Left lung (tissue), 10 donors: ENCODE measurements around the gene PDS5A. TPM values are rescaled to one million over a fixed set of nuclear protein-coding genes. Genes with fewer than 3 reads are reported as not detected.
A peak's percentile ranks its signal among the peaks of the same experiment; 100 is the strongest.
"Not testable (repeated sequence)": the region's sequence is repeated elsewhere in the genome, so short reads cannot be mapped to it uniquely, and the experiment has no call there.

ENCODE experiments used
- ATAC-seq: fragments of 200-7000 bp; cut with Tn5 transposase; one replicate; pipeline ENCODE4 v1.9.1; 2020; ENCODE audit warnings: moderate library complexity
- DNase-seq, 4 donors: peaks; one replicate each; pipeline ENCODE4 v3.0.0-alpha.2; 2013 to 2020
- H3K27ac ChIP-seq, 2 donors: fragments of 200-600 bp; sonication (generic) in 1 of 2; one replicate each; pipeline versions ENCODE4 v1.5.0 to v1.8.0; 2020 to 2021
- H3K27me3 ChIP-seq, 2 donors: fragments of 200-600 bp; sonication (generic) in 1 of 2; one replicate each; pipeline versions ENCODE4 v1.5.0 to v1.8.0; 2020 to 2021
- H3K36me3 ChIP-seq, 2 donors: fragments of 200-600 bp; sonication (generic) in 1 of 2; one replicate each; pipeline versions ENCODE4 v1.5.0 to v1.8.0; 2020 to 2021
- H3K4me1 ChIP-seq, 2 donors: fragments of 200-600 bp; one replicate each; pipeline ENCODE4 v1.8.0; 2021
- H3K4me3 ChIP-seq, 2 donors: fragments of 200-600 bp; sonication (generic) in 1 of 2; one replicate each; pipeline versions ENCODE4 v1.5.0 to v1.8.0; 2020 to 2021; ENCODE audit warnings: mild to moderate bottlenecking in 1 of 2
- H3K9me3 ChIP-seq, 2 donors: fragments of 200-600 bp; sonication (generic) in 1 of 2; one replicate each; pipeline versions ENCODE4 v1.5.0 to v1.8.0; 2020 to 2021
- intact Hi-C, 2 donors: fragments of 100-400 bp; cut with DNase I; formaldehyde crosslinking; loops; one replicate each; pipeline versions ENCODE4 v1.11.2 to v1.14.2; 2022
- polyA plus RNA-seq, 6 donors: library from polyadenylated mRNA; unstranded; fragments of 120-200 nt; gene quantifications; one replicate each; pipeline ENCODE4 v1.2.1, GENCODE V29; 2013; ENCODE audit not compliant: insufficient read length in 6 of 6
- total RNA-seq, 2 donors: library from RNA; stranded (reverse); fragmentation: NEBNext Ultra II Directional; extraction: Animal tissue kit (Norgen Biotek cat#: 25700); gene quantifications; one replicate each; pipeline ENCODE4 v1.2.1, GENCODE V29; 2021
- TF ChIP-seq, protein P1 (sequence below), 2 donors: fragments of 200-600 bp; sonication (generic) in 1 of 2; IDR thresholded peaks; one replicate each; pipeline versions ENCODE4 v1.5.0 to v1.8.0; 2021; ENCODE audit warnings: antibody characterized with exemption in 2 of 2
- donor health status: DM: no; HTN: yes; CAD: no.
- donor health status: DM: no; HTN: no; CAD: no.

Gene PDS5A
- total and polyA plus RNA-seq, 8 donors = 66.4 to 82.1 (median 72.3) TPM

DNA sequence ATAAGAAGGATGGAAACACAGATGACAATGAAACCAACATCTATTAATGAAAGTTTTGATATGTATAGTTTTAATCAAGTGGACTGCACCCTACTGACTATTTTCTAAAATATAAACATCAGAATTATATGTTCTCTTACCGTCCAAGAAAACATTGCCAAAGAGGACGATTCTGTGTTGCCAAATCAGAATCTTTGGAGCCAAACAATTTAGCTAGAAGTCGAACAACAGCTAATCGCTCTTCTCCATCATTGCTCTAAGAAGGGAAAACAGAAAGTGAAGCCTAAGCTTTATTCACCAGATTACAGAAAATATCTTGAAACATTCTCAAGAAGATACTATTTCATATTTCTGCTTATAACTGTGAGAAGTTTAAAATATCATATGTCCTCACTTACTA is 64.2 kb downstream of the PDS5A start:
- Histone ChIP-seq H3K4me1 (no peaks in the 10 kb centered on the region), H3K9me3 (no peaks in the 10 kb centered on the region), H3K27me3 (no peaks in the 10 kb centered on the region), H3K36me3 (peaks cover 0 to 95% of the 10 kb centered on the region in 2 donors), H3K27ac (no peak overlapping the region), H3K4me3 (no peak overlapping the region)
- ATAC-seq (no peak), DNase-seq (peak in 1 of 4 donors; percentile 35)
- TF ChIP-seq, protein P1, sequence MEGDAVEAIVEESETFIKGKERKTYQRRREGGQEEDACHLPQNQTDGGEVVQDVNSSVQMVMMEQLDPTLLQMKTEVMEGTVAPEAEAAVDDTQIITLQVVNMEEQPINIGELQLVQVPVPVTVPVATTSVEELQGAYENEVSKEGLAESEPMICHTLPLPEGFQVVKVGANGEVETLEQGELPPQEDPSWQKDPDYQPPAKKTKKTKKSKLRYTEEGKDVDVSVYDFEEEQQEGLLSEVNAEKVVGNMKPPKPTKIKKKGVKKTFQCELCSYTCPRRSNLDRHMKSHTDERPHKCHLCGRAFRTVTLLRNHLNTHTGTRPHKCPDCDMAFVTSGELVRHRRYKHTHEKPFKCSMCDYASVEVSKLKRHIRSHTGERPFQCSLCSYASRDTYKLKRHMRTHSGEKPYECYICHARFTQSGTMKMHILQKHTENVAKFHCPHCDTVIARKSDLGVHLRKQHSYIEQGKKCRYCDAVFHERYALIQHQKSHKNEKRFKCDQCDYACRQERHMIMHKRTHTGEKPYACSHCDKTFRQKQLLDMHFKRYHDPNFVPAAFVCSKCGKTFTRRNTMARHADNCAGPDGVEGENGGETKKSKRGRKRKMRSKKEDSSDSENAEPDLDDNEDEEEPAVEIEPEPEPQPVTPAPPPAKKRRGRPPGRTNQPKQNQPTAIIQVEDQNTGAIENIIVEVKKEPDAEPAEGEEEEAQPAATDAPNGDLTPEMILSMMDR (IDR thresholded peaks at IDR 0.05) = no peak
- intact Hi-C loops = no loop called here

DNA sequence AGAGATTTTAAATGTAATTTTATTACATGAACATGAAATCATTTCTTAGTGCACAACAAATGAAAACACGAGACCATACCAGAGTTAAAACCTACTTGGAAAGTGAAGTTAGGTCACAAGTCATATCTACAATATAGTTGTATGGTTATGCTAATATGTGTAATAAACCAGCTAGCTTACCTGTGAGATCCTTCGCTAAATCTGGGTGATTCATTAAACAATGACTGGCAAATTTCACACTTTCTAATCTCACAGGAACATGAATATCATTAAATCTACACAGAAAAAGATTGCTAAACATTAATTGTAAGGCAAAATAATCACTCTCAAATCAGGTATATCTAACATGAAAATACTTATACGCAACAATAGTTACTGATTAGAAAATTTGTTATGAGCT is 67.6 kb downstream of the PDS5A start:
- Histone ChIP-seq H3K27me3 (no peaks in the 10 kb centered on the region), H3K27ac (no peak overlapping the region), H3K4me3 (no peak overlapping the region), H3K4me1 (no peaks in the 10 kb centered on the region), H3K9me3 (no peaks in the 10 kb centered on the region), H3K36me3 (peaks cover 0 to 84% of the 10 kb centered on the region in 2 donors)
- ATAC-seq = no peak
- no peak for DNase-seq
- intact Hi-C loops = no loop called here
- TF ChIP-seq, protein P1 (IDR thresholded peaks at IDR 0.05) = no peak

DNA sequence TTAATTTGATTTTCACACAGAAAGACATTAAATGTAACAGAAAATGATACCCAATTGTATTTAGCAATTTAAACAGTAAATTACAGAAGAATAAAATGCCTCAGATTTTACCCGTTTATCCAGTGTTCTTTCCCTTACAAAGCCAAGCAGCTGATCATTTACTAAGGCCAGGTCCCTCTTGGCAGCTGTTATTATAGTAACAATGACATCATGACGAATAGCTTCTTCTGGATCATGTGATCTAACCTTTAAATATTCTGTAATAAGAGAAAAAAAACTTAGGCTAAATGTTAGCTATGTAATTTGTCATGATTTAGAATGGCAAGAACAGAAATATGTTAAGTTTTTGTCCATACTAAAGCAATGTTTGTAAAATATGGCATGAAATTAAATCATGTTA is 69.4 kb downstream of the PDS5A start:
- Histone ChIP-seq H3K9me3 (no peaks in the 10 kb centered on the region), H3K4me3 (no peak overlapping the region), H3K27me3 (no peaks in the 10 kb centered on the region), H3K36me3 (peaks cover 0 to 77% of the 10 kb centered on the region in 2 donors), H3K4me1 (no peaks in the 10 kb centered on the region), H3K27ac (no peak overlapping the region)
- intact Hi-C loops = no loop called here
- no peak for DNase-seq
- TF ChIP-seq, protein P1 (IDR thresholded peaks at IDR 0.05) = no peak
- no peak for ATAC-seq

DNA sequence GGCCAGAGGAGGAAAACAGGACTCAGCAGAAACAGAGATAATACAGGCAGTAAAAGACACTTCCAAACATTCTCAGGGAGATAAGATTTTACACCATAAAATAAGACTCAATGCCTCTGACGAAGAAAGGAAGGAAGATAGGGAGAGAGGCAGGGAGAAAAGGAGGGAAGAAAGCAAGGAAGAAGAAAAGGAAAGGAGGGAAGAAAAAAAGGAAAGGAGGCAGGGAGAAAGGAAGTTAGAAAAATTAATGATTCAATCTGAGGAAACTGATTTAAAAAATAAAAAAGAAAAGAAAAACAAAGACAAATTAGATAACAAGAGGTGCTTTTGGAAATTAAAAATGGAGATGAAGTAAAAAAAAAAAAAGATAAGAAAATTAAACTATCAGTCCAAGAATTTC is 72.1 kb downstream of the PDS5A start:
- Histone ChIP-seq H3K36me3 (peaks cover 0 to 77% of the 10 kb centered on the region in 2 donors), H3K27me3 (no peaks in the 10 kb centered on the region), H3K4me3 (no peak overlapping the region), H3K27ac (no peak overlapping the region), H3K9me3 (no peaks in the 10 kb centered on the region), H3K4me1 (no peaks in the 10 kb centered on the region)
- intact Hi-C loops = no loop called here
- no peak for ATAC-seq
- TF ChIP-seq, protein P1 (IDR thresholded peaks at IDR 0.05) = no peak
- no peak for DNase-seq

GRCh38 chr4:39905019-39905418 is 72.7 kb downstream of the PDS5A start:
- H3K27me3 ChIP-seq, ATAC-seq, H3K9me3 ChIP-seq, H3K27ac ChIP-seq, intact Hi-C loops, H3K4me1 ChIP-seq, DNase-seq, H3K4me3 ChIP-seq: not testable (repeated sequence)
- H3K36me3 ChIP-seq = peaks cover 0 to 77% of the 10 kb centered on the region in 2 donors

- no peak for ATAC-seq
Measured at GRCh38 chr4:39900966-39901365, 76.7 kb downstream of the PDS5A start.

More at GRCh38 chr4:39900966-39901365, 76.7 kb downstream of the PDS5A start:
- Histone ChIP-seq H3K27ac (no peak overlapping the region), H3K4me1 (no peaks in the 10 kb centered on the region), H3K36me3 (peaks cover 0 to 83% of the 10 kb centered on the region in 2 donors), H3K4me3 (no peak overlapping the region), H3K9me3 (no peaks in the 10 kb centered on the region), H3K27me3 (no peaks in the 10 kb centered on the region)
- intact Hi-C loops = no loop called here
- TF ChIP-seq, protein P1 (IDR thresholded peaks at IDR 0.05) = no peak
- DNase-seq = no peak
